ENCODE measurements around the gene ANKZF1.

GRCh38 chr2:219199470-219200211 lies 30.0 kb upstream of the ANKZF1 start:
- TF ChIP-seq CTCF (IDR thresholded peaks at IDR 0.05) (no peak), POLR2A (IDR thresholded peaks at IDR 0.05) (no peak)
